A549 (cell line): ENCODE data around the gene GPR26. TPM values are rescaled to one million over a fixed set of nuclear protein-coding genes. Genes with fewer than 3 reads are reported as not detected.

Experiments used
- ATAC-seq, 2 experiments: fragments of 200-7000 bp in 1 of 2; fragments of >200 bp in 1 of 2; cut with Nextera tagmentation in 1 of 2; cut with Tn5 transposase in 1 of 2; 3 replicates each; pipeline versions ENCODE4 v1.8.0 to v1.9.1; 2018 to 2020; ENCODE audit warnings: mild to moderate bottlenecking in 1 of 2, moderate library complexity in 1 of 2
- CTCF ChIA-PET: fragments of 300-600 bp; sonication (Branson Sonifier 250); formaldehyde crosslinking; extraction: SDS; loops from one replicate; lab custom pipeline; 2021; ENCODE audit warnings: antibody characterized with exemption, inconsistent platforms; lab: Yijun Ruan, JAX
- POLR2A ChIA-PET: fragments of 350-600 bp; formaldehyde crosslinking; extraction: SDS; loops from one replicate; lab custom pipeline; 2021; ENCODE audit warnings: antibody characterized with exemption, inconsistent platforms; lab: Yijun Ruan, JAX
- DNase-seq, 2 experiments: peaks; one replicate each; pipeline versions ENCODE4 v3.0.0 to v3.0.0-alpha.2; 2011 to 2016; ENCODE audit warnings: low read depth in 1 of 2, low spot score in 1 of 2
- FAIRE-seq: peaks from 2 replicates; lab custom pipeline; 2011; peaks lifted over from hg19 to GRCh38; lab: Jason Lieb, UNC
- H3K27ac ChIP-seq, 2 experiments: fragments of >200 bp; sonication (Bioruptor Twin); formaldehyde crosslinking; 3 replicates each; pipeline ENCODE4 v1.5.1; 2016 to 2017
- H3K4me1 ChIP-seq: fragments of >200 bp; sonication (Bioruptor Twin); formaldehyde crosslinking; 3 replicates; pipeline ENCODE4 v1.6.1; 2016
- H3K4me2 ChIP-seq: fragments of >200 bp; sonication (Bioruptor Twin); formaldehyde crosslinking; 3 replicates; pipeline ENCODE4 v1.6.1; 2016
- H3K4me3 ChIP-seq: fragments of >200 bp; sonication (Bioruptor Twin); formaldehyde crosslinking; 3 replicates; pipeline ENCODE4 v1.5.1; 2016
- H3K9me3 ChIP-seq: fragments of >200 bp; sonication (Bioruptor Twin); formaldehyde crosslinking; 3 replicates; pipeline ENCODE4 v1.6.1; 2016
- BHLHE40 ChIP-seq: IDR thresholded peaks from 2 replicates; pipeline ENCODE4 v1.6.1; 2012; ENCODE audit warnings: low read depth, low read length, inconsistent platforms
- CHD2 ChIP-seq: fragments of 150-350 bp; IDR thresholded peaks from 2 replicates; pipeline ENCODE4 v1.6.1; 2014; ENCODE audit warnings: low read length; ENCODE audit not compliant: partially characterized antibody
- EHMT2 ChIP-seq: fragments of 200-600 bp; sonication (generic); IDR thresholded peaks from 2 replicates; pipeline ENCODE4 v1.6.1; 2016; ENCODE audit warnings: antibody characterized with exemption, low read depth, mild to moderate bottlenecking, moderate library complexity
- EP300 ChIP-seq, 2 experiments: fragments of >200 bp; sonication (Bioruptor Twin); formaldehyde crosslinking; IDR thresholded peaks; 2 replicates in 1 of 2; 3 replicates in 1 of 2; pipeline ENCODE4 v1.6.1; 2016 to 2017
- FOSL2 ChIP-seq, 2 experiments: fragments of 450-650 bp in 1 of 2; fragments of >200 bp in 1 of 2; sonication (Bioruptor Twin) in 1 of 2; formaldehyde crosslinking; IDR thresholded peaks; 2 replicates each; pipeline versions ENCODE4 v1.5.0 to v1.6.1; 2016 to 2020; ENCODE audit warnings: mild to moderate bottlenecking in 1 of 2, moderate library complexity in 1 of 2
- FOXS1 ChIP-seq: fragments of 250-450 bp; sonication (Bioruptor Pico); IDR thresholded peaks from 2 replicates; pipeline ENCODE4 v1.5.0; 2020; ENCODE audit warnings: mild to moderate bottlenecking, moderate library complexity
- HMGXB4 ChIP-seq: fragments of 250-450 bp; sonication (Bioruptor Pico); IDR thresholded peaks from 2 replicates; pipeline ENCODE4 v1.5.0; 2021; ENCODE audit warnings: mild to moderate bottlenecking, moderate library complexity, borderline replicate concordance
- HOXB5 ChIP-seq: fragments of 250-450 bp; sonication (Bioruptor Pico); IDR thresholded peaks from 2 replicates; pipeline ENCODE4 v1.5.0; 2020; ENCODE audit warnings: mild to moderate bottlenecking, moderate library complexity
- NPAS2 ChIP-seq: fragments of 250-450 bp; sonication (Bioruptor Pico); IDR thresholded peaks from 2 replicates; pipeline ENCODE4 v1.8.0; 2022; ENCODE audit warnings: mild to moderate bottlenecking, moderate library complexity, borderline replicate concordance
- RCOR1 ChIP-seq: fragments of 150-350 bp; IDR thresholded peaks from 2 replicates; pipeline ENCODE4 v1.6.1; 2014; ENCODE audit warnings: antibody characterized with exemption, low read length, low read depth
- REST ChIP-seq: fragments of 200-600 bp; sonication (generic); IDR thresholded peaks from 2 replicates; pipeline ENCODE4 v1.6.1; 2016; ENCODE audit warnings: antibody characterized with exemption, mild to moderate bottlenecking, moderate library complexity
- SMC3 ChIP-seq: fragments of >200 bp; sonication (Bioruptor Twin); formaldehyde crosslinking; IDR thresholded peaks from 3 replicates; pipeline ENCODE4 v1.6.1; 2018; ENCODE audit warnings: inconsistent platforms
- ZFP36 ChIP-seq: fragments of 450-650 bp; IDR thresholded peaks from 2 replicates; pipeline ENCODE4 v1.6.1; 2014; ENCODE audit warnings: borderline replicate concordance; ENCODE audit not compliant: partially characterized antibody
- ZSCAN20 ChIP-seq: fragments of 250-450 bp; sonication (Bioruptor Pico); IDR thresholded peaks from 2 replicates; pipeline ENCODE4 v1.8.0; 2022; ENCODE audit warnings: mild to moderate bottlenecking, moderate library complexity
- WGBS: methylation state at CpG from one replicate; pipeline ENCODE4 v1.1.6; 2017; ENCODE audit errors: missing lambda C conversion rate; 5-methylcytosine and 5-hydroxymethylcytosine counted together
- polyA plus RNA-seq, 4 experiments: library from polyadenylated mRNA; depleted of rRNA in 3 of 4; stranded (reverse); fragments of >200 nt; fragmentation: RNase III in 1 of 4; extraction: RNeasy Plus Mini Kit Qiagen cat#74134 plus additional on column Dnase treatment in 1 of 4; gene quantifications; 2 replicates in 3 of 4; 3 replicates in 1 of 4; pipeline ENCODE4 v1.2.3, GENCODE V29; 2011 to 2017
- TF ChIP-seq, protein P1 (sequence below): fragments of >200 bp; sonication (Bioruptor Twin); formaldehyde crosslinking; IDR thresholded peaks from 2 replicates; pipeline ENCODE4 v1.6.1; 2016

GPR26 gene
- polyA plus RNA-seq, 2 of the 4 experiments (the other 2 are of a cell fraction) = not detected

DNA sequence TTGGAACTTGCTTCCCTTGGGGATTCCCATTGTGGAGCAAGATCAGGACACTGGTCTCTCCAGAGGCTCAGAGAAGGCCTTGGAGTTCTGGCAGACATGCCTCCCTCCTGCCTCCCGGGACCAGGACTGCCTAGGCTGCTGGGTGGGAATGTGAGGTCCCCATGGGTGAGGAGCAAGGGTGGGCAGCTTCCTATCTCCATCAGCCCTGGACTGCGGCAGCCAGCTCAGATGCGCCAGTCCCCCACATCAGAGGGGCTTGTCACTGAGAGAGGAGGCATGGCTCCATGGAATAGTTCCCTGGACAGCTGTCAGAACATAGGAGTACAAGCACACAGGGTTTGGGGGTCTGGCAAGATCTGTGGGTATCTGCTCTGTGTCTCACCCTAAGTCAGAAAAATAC is 17.3 kb downstream of the GPR26 start:
- Histone ChIP-seq H3K4me3 (no peak overlapping the region), H3K4me2 (no peak overlapping the region), H3K4me1 (no peaks in the 10 kb centered on the region), H3K27ac (no peak overlapping the region), H3K9me3 (no peaks in the 10 kb centered on the region)
- 50% methylated on average over 2 of the region's 3 CpGs for WGBS
- FAIRE-seq (no peak), ATAC-seq (no peak), DNase-seq (no peak)
- CTCF ChIA-PET = no interaction called here
- POLR2A ChIA-PET = no interaction called here
- TF ChIP-seq HMGXB4 (CRISPR knock-in tag) = no peak

- WGBS = 14% methylated on average over 4 of the region's 8 CpGs
- POLR2A ChIA-PET = no interaction called here
- no peak for FAIRE-seq
Observed at GRCh38 chr10:123683865-123684264, 17.7 kb downstream of the GPR26 start.

GRCh38 chr10:123685260-123685659 is 19.1 kb downstream of the GPR26 start:
- POLR2A ChIA-PET = no interaction called here
- ATAC-seq = no peak
- no peak for FAIRE-seq

More at GRCh38 chr10:123683865-123684264, 17.7 kb downstream of the GPR26 start:
- Histone ChIP-seq H3K4me1 (no peaks in the 10 kb centered on the region), H3K27ac (no peak overlapping the region), H3K4me2 (no peak overlapping the region), H3K9me3 (no peaks in the 10 kb centered on the region), H3K4me3 (no peak overlapping the region)
- ATAC-seq (no peak), DNase-seq (no peak)
- CTCF ChIA-PET = no interaction called here
- TF ChIP-seq ZFP36 = no peak
- no peak for TF ChIP-seq BHLHE40
- TF ChIP-seq, protein P1, sequence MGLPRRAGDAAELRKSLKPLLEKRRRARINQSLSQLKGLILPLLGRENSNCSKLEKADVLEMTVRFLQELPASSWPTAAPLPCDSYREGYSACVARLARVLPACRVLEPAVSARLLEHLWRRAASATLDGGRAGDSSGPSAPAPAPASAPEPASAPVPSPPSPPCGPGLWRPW = no peak
- TF ChIP-seq EHMT2 = no peak
- TF ChIP-seq RCOR1 = no peak
- TF ChIP-seq FOSL2 (IDR thresholded peaks at IDR 0.05) = no peak
- TF ChIP-seq FOSL2 (CRISPR knock-in tag; IDR thresholded peaks at IDR 0.05) = no peak
- TF ChIP-seq EP300 (IDR thresholded peaks at IDR 0.05) = no peak
- no peak for TF ChIP-seq ZSCAN20 (CRISPR knock-in tag)
- no peak for TF ChIP-seq SMC3
- TF ChIP-seq REST = no peak

More at GRCh38 chr10:123685260-123685659, 19.1 kb downstream of the GPR26 start:
- TF ChIP-seq, protein P1 = no peak
- TF ChIP-seq NPAS2 (CRISPR knock-in tag) = no peak
- TF ChIP-seq CHD2 = no peak
- no peak for TF ChIP-seq HOXB5 (CRISPR knock-in tag)
- TF ChIP-seq FOXS1 (CRISPR knock-in tag) = no peak
- TF ChIP-seq, all 56 proteins: peak for 0
- no peak overlapping the region for H3K4me2 ChIP-seq
- DNase-seq = no peak
- CTCF ChIA-PET = interaction anchor here (0.6 kb wide), 1 partner anchor 182 kb away, joined by 3 read pairs; no protein-coding TSS in a partner anchor
- WGBS = 8% methylated on average over 12 of the region's 12 CpGs
- H3K4me3 ChIP-seq = no peak overlapping the region
- H3K9me3 ChIP-seq = no peaks in the 10 kb centered on the region
- H3K4me1 ChIP-seq = no peaks in the 10 kb centered on the region
- no peak overlapping the region for H3K27ac ChIP-seq
